Lung (tissue), 12 donors: Measurements from ENCODE around the gene ACP5. TPM values are rescaled to one million over a fixed set of nuclear protein-coding genes. Genes with fewer than 3 reads are reported as not detected.

Experiments used
- ATAC-seq: fragments of 200-7000 bp; cut with Tn5 transposase; one replicate; pipeline ENCODE4 v1.9.1; 2020; ENCODE audit warnings: moderate number of reproducible peaks; ENCODE audit not compliant: insufficient read depth, low FRiP score
- DNase-seq, 3 donors: peaks; one replicate each; pipeline ENCODE4 v3.0.0-alpha.2; 2013 to 2017
- H3K27ac ChIP-seq, 2 donors: one replicate each; pipeline ENCODE4 v1.5.1; 2013; ENCODE audit warnings: mild to moderate bottlenecking in 2 of 2, moderate library complexity in 2 of 2, control low read depth in 1 of 2, inconsistent platforms in 1 of 2, low read depth in 1 of 2, low read length in 1 of 2
- H3K27me3 ChIP-seq, 3 donors: one replicate each; pipeline ENCODE4 v1.5.1; 2013; ENCODE audit warnings: low read length in 2 of 3; ENCODE audit not compliant: control insufficient read depth in 3 of 3, insufficient read depth in 3 of 3
- H3K36me3 ChIP-seq, 4 donors: one replicate each; pipeline ENCODE4 v1.5.1; 2013; ENCODE audit warnings: low read length in 4 of 4, mild to moderate bottlenecking in 1 of 4, moderate library complexity in 1 of 4; ENCODE audit not compliant: control insufficient read depth in 4 of 4, insufficient read depth in 4 of 4
- H3K4me1 ChIP-seq, 5 donors: one replicate each; pipeline ENCODE4 v1.5.1; 2013; ENCODE audit warnings: low read length in 5 of 5, mild to moderate bottlenecking in 2 of 5, moderate library complexity in 1 of 5; ENCODE audit not compliant: control insufficient read depth in 5 of 5, insufficient read depth in 5 of 5
- H3K4me3 ChIP-seq: one replicate; pipeline ENCODE4 v1.5.1; 2013; ENCODE audit warnings: mild to moderate bottlenecking, control low read depth, moderate library complexity
- H3K9ac ChIP-seq, 2 donors: one replicate each; pipeline ENCODE4 v1.5.1; 2013; ENCODE audit warnings: low read length in 2 of 2, control low read depth in 1 of 2; ENCODE audit not compliant: insufficient read depth in 1 of 2
- H3K9me3 ChIP-seq, 4 donors: one replicate each; pipeline ENCODE4 v1.5.1; 2013; ENCODE audit warnings: low read length in 3 of 4, mild to moderate bottlenecking in 1 of 4, moderate library complexity in 1 of 4; ENCODE audit not compliant: control insufficient read depth in 4 of 4, insufficient read depth in 3 of 4
- WGBS, 2 donors: extraction: QIAGEN DNeasy Blood & Tissue Kit; methylation state at CpG; one replicate each; pipeline ENCODE4 v1.1.7; 2013; 5-methylcytosine and 5-hydroxymethylcytosine counted together
- polyA plus RNA-seq, 2 donors: library from polyadenylated mRNA; stranded (reverse); fragments of 200-250 nt; gene quantifications; one replicate each; pipeline ENCODE4 v1.2.1, GENCODE V29; 2013
- total RNA-seq, 2 donors: library from RNA; depleted of rRNA in 1 of 2; stranded (reverse); fragments of >200 nt in 1 of 2; gene quantifications; one replicate each; pipeline ENCODE4 v1.2.1, GENCODE V29; 2014 to 2021
- TF ChIP-seq, protein P1 (sequence below): IDR thresholded peaks from 2 replicates; pipeline ENCODE4 v1.5.1; 2012; ENCODE audit warnings: mild to moderate bottlenecking; ENCODE audit errors: control extremely low read depth, extremely low read depth
- donor health status: control.
- donor health status: control.
- donor health status: Bipolar disorder and iron deficiency.
- donor health status: healthy.
- donor health status: DM: yes; HTN: yes; CAD: no.

ACP5 gene
- total and polyA plus RNA-seq, 4 donors: 22.5 to 301 (median 140) TPM

DNA sequence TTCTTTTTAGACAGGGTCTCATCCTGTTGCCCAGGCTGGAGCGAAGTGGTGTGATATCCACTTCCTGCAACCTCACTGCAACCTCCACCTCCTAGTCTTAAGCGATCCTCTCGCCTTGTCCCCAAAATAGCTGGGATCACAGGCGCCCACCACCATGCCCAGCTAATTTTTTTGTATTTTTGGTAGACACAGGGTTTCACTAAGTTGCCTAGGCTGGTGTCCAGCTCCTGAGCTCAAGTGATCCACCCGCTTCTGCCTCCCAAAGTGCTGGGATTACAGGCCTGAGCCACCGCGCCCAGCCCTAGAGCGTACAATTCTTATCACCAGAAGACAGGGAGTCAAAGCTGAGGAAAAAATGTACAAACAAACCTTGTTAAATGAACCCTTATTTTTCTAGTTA is 13.9 kb downstream of the ACP5 start:
- no peak for DNase-seq
- Histone ChIP-seq H3K4me1 (peaks cover 0 to 9% (median 0%) of the 10 kb centered on the region in 5 donors), H3K36me3 (peaks cover 0 to 3% (median 0%) of the 10 kb centered on the region in 4 donors), H3K9ac (no peak overlapping the region), H3K27ac (no peak overlapping the region), H3K4me3 (no peak overlapping the region), H3K27me3 (no peaks in the 10 kb centered on the region), H3K9me3 (no peaks in the 10 kb centered on the region)
- 84 to 87% methylated on average over 8 of the region's 8 CpGs for WGBS, 2 donors
- TF ChIP-seq, protein P1, sequence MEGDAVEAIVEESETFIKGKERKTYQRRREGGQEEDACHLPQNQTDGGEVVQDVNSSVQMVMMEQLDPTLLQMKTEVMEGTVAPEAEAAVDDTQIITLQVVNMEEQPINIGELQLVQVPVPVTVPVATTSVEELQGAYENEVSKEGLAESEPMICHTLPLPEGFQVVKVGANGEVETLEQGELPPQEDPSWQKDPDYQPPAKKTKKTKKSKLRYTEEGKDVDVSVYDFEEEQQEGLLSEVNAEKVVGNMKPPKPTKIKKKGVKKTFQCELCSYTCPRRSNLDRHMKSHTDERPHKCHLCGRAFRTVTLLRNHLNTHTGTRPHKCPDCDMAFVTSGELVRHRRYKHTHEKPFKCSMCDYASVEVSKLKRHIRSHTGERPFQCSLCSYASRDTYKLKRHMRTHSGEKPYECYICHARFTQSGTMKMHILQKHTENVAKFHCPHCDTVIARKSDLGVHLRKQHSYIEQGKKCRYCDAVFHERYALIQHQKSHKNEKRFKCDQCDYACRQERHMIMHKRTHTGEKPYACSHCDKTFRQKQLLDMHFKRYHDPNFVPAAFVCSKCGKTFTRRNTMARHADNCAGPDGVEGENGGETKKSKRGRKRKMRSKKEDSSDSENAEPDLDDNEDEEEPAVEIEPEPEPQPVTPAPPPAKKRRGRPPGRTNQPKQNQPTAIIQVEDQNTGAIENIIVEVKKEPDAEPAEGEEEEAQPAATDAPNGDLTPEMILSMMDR: no peak
- no peak for ATAC-seq

DNA sequence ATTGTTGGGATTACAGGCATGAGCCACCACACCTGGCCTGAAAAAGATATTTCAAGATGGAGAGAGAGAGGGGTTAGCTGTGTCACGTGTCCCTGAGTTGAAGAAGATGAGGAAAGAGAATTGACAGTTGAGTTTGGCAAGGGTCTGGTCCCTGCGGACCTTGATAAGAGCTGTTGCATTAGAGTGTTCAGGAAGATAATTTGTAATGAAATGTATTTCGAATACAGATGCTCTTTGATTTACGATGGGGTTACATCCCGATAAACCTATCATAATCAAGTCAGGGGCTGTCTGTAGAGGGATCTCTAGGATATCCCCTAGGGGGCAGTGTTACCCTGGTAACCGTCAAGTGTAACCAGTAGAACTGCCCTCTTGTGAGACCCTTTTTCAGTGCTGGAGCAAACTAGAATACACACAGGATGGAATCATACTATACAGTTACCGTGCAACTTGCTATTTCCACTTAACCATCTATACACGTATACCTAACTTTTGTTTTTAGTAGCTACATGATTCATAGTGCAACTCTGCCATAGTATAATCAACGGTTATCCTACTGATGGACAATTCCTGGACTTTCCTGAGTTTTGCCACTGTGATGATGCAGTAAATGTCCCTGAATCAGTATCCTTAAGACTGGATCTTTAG is 16.9 kb downstream of the ACP5 start:
- peak; percentile 42 for ATAC-seq
- Histone ChIP-seq H3K27me3 (no peaks in the 10 kb centered on the region), H3K27ac (no peak overlapping the region), H3K9ac (no peak overlapping the region), H3K36me3 (peaks cover 0 to 4% (median 3%) of the 10 kb centered on the region in 4 donors), H3K4me1 (peaks cover 3 to 18% (median 7%) of the 10 kb centered on the region in 5 donors), H3K4me3 (no peak overlapping the region), H3K9me3 (no peaks in the 10 kb centered on the region)
- WGBS, 2 donors: 9 to 11% methylated on average over 9 of the region's 9 CpGs
- DNase-seq: peak; percentile 63 to 82 (median 79)
- TF ChIP-seq, protein P1: peak; percentile 54

- ATAC-seq: peak; percentile 98
- H3K9ac ChIP-seq: peak within 1 kb of the TSS; percentile 45 to 53
- peaks cover 0 to 12% (median 3%) of the 10 kb centered on the region in 4 donors for H3K36me3 ChIP-seq
- H3K4me3 ChIP-seq: peak within 1 kb of the TSS; percentile 91
- 2 to 3% methylated on average over 57 of the region's 57 CpGs for WGBS, 2 donors
- peaks cover 3 to 18% (median 7%) of the 10 kb centered on the region in 5 donors for H3K4me1 ChIP-seq
- no peaks in the 10 kb centered on the region for H3K9me3 ChIP-seq
- peak; percentile 98 to 99 (median 98) for DNase-seq
- H3K27ac ChIP-seq: peak within 1 kb of the TSS; percentile 78 to 86
- TF ChIP-seq, protein P1: no peak
- H3K27me3 ChIP-seq: no peaks in the 10 kb centered on the region
Observed at GRCh38 chr19:11558881-11559828, 18.3 kb downstream of the ACP5 start, which contains the start of gene ELOF1. Gene ELOF1, minus strand, starts transcription at chr19:11559230. Its CDS starts 4,883 bp downstream, at chr19:11554347.
